DMS153 treated with DMSO at 0.1 percent for 48 hours (cell line): ENCODE results near the gene ZNF268.
"Not testable (repeated sequence)": the region's sequence is repeated elsewhere in the genome, so short reads cannot be mapped to it uniquely, and the experiment has no call there.

ENCODE experiments used
- DNase-seq: peaks from one replicate; lab custom pipeline; 2025; ENCODE audit not compliant: unreplicated experiment; lab: John Stamatoyannopoulos, UW

The ZNF268 gene

GRCh38 chr12:133226690-133227089 is 45.4 kb downstream of the ZNF268 start:
- DNase-seq = no peak

- no peak for DNase-seq
Measured at GRCh38 chr12:133227281-133227852, 46.1 kb downstream of the ZNF268 start.

GRCh38 chr12:133231001-133231400 is 49.7 kb downstream of the ZNF268 start:
- DNase-seq = no peak

- no peak for DNase-seq
Measured at GRCh38 chr12:133233006-133233405, 51.7 kb downstream of the ZNF268 start.

- DNase-seq = no peak
Measured at GRCh38 chr12:133233993-133234564, 52.8 kb downstream of the ZNF268 start.

- DNase-seq = no peak
Measured at GRCh38 chr12:133234971-133235370, 53.7 kb downstream of the ZNF268 start.

DNA sequence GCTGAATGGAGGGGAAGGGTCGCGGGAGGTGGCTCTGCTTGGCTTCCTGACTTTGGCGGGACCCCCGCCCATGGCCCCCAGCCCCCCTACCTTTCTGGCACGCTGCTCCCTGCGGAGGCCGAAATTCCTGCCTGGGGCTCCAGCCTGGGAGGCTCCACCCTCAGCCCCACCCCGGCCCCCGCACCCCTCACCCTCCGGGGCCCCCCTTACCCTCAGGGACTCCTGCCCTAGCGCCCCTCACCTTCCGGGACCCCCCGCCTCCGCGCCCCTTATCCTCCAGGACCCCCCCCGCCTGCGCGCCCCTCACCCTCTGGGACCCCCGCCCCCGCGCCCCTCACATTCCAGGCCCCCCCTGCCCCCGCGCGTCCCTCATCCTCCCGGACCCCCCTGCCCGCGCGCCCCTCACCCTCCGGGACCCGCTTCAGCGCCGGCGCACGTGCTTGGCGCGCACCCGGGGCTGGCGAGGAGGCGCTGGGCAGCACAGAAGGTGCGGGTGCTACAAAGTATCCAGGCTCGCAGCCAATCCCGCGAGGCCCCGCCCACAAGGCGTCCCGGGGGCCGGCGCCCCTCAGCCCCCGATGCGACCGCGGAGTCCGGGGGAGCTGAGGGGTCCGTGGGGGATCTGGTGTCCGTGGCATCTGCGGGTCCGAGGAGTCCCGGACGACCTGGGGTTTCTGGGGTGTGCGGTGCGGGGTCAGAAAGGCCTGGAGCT is 54.3 kb downstream of the ZNF268 start, which contains the start of gene ANHX:
ANHX (minus strand) TSS at position 477 of the 712 bp plus-strand sequence. CDS start 1,521 bp downstream, outside the sequence.
- no peak for DNase-seq

- no peak for DNase-seq
Measured at GRCh38 chr12:133236144-133236543, 54.8 kb downstream of the ZNF268 start.

- no peak for DNase-seq
Measured at GRCh38 chr12:133236556-133236955, 55.3 kb downstream of the ZNF268 start.

DNA sequence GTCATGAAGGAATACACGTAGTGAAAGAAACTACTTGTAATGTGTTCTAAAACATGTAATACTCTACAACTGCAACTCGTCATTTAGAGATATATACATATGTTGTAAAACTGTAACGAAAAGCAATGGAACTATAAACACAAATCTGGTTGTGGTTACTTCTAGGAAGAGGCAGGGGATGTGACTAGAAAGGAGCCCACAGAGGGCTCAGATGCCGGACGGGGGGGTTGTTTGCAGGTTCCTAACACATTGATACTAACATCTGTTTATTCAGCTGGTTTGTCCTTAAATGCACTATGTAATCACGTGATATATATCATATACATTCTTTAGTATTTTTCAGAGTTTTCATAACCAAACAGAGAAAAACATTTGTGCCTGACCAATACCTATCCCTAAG is 70.4 kb downstream of the ZNF268 start:
- DNase-seq = no peak

- DNase-seq = not testable (repeated sequence)
Measured at GRCh38 chr12:133255833-133256232, 74.5 kb downstream of the ZNF268 start.

GRCh38 chr12:133256321-133256720 is 75.0 kb downstream of the ZNF268 start:
- DNase-seq = no peak

- no peak for DNase-seq
Measured at GRCh38 chr12:133264173-133264572, 82.9 kb downstream of the ZNF268 start.
